GM15510 (cell line): ENCODE results near the gene TANGO6.

Experiments used
- POLR2A ChIP-seq: IDR thresholded peaks from 3 replicates; pipeline ENCODE4 v1.6.1; 2011; ENCODE audit warnings: borderline replicate concordance; ENCODE audit not compliant: insufficient read length; ENCODE audit errors: extremely low read depth

Gene TANGO6

DNA sequence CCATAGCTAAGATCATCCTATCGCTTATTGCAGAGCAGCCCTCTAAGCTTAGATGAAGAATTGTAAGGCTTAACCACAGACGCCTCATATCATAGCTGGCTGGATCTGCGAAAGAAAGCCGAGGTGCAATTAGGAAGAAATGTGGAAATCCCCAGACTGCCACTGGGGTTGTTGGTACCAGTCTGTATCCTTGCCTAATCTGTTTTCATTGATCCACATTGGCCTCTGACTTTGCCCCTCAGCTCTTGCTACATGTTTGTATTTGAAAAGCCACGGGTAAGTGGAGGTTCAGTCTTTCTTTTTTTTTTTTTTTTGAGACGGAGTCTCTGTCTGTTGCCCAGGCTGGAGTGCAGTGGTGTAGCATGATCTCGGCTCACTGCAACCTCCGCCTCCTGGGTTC is 48.9 kb downstream of the TANGO6 start:
- no peak for TF ChIP-seq POLR2A

DNA sequence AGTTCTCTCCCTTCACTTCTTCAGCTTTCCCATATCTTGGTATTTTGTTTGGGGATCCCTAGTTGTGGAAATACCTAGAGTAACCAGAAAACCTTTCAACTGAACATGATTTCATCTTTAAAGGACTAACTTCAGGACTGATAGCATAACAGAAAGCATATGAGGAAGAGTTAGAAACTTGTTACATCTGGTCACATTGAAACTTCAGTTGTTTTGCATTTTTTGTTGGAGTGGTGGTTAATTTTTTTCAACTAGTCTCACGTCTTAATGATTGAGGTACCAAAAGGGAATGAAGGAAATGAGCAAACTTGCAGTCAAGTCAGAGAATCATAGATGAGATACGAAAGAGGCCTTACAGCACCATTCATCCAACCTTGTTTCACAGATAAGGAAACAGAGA is 49.6 kb downstream of the TANGO6 start:
- TF ChIP-seq POLR2A = no peak

DNA sequence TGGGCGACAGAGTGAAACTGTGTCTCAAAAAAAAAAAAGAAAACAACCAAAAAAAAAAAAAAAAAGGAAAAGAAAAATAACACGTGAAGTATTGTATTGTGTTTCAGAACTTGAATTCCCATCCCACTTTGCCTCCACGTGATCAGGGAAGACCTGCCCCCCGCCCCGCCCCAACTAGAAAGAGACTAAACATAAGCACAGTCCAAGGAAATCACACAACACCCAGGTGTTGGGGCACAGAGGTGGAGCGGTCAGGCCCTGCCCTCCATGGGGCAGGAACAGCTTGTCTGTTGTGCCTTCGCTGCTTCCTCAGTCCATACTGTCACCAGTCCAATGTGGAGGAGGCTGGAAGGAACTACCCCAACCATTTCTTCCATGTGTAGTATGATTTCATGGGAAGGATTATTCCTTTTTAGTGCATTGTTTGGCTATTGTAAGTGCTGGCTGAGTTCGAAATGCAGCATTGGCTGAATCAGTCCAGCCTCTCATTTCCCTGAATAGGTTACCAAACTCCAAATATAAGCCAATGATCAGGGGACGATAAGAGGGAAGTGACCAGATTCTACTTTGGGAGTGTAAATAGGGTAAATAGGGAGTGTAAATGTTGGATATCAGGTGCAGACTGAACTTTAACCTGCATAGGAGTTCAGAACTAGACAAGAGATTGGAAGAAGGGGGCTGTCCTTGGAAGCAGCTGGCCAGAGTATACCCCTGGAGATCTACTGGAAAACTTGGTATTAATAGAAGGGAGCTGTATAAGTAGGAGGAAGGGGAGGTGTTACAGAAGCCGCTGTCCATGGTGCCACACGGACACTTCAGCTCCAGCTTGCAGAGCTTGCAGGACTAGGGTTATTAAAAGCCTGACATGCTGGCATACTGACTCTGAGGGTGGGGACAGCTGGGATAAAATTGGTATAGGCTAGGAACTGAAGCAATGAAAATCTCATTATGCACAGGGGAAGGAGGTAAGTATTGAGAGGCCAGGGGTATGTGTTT is 50.7 kb downstream of the TANGO6 start:
- no peak for TF ChIP-seq POLR2A

GRCh38 chr16:68894714-68895113 is 51.4 kb downstream of the TANGO6 start:
- TF ChIP-seq POLR2A = no peak

DNA sequence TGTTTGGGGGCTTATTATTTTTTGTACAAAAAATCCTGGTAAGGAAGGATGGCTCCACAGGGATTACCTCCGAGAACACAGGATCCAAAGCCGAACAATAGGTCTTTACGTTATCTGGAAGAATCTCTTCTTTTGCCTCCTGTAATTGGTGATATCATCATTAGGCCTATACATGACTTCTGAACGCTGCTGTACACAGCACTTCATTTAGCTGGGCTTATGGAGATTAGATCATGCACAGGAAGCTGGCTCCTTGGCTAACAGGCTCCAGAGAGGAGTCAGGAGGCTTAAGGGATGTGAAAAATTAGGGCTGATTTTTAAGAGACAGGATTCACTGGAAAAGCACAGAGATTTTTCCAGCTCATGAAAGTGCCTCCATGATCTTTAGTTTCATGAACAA is 54.7 kb downstream of the TANGO6 start:
- TF ChIP-seq POLR2A = no peak

GRCh38 chr16:68900009-68900408 is 56.7 kb downstream of the TANGO6 start:
- no peak for TF ChIP-seq POLR2A

- TF ChIP-seq POLR2A = no peak
These were observed 59.0 kb downstream of the TANGO6 start for GRCh38 chr16:68902003-68902968.

DNA sequence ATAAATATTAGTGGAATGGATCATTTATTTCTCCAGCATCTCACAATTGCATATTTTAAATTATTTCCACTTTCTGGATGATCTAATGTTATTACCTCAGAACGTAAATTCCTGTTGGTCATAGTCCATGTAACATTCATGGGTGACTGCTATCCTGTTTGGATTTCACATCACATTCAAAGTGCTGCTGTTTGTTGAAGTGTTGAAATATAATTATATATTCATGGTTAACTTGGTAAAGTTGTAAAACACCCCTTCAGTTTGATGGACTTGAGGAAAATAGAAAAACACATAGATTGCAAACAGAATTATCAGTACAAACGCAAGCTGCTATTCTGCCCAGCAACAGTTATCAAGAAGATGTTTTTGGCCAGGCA is 59.6 kb downstream of the TANGO6 start:
- no peak for TF ChIP-seq POLR2A

DNA sequence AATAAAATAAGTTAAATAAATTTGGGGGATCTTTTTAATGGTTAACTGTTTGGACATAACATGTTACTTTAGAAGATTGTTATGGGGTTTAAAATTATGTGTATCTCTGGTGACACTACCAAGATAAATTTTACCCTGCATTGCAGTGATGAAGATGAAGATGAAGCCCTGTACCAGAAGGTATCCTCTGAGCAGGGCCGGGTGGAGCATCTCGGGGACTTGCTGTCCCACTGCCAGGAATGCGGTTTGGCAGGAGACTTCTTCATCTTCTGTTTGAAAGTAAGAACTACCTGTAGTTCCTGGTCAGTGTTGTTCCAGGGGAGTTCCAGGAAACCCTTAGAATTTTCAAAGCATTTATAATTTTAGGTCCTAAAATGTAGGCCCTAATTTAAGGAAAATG is 64.0 kb downstream of the TANGO6 start:
- no peak for TF ChIP-seq POLR2A

- TF ChIP-seq POLR2A = no peak
These were observed 64.5 kb downstream of the TANGO6 start for GRCh38 chr16:68907781-68908181.

DNA sequence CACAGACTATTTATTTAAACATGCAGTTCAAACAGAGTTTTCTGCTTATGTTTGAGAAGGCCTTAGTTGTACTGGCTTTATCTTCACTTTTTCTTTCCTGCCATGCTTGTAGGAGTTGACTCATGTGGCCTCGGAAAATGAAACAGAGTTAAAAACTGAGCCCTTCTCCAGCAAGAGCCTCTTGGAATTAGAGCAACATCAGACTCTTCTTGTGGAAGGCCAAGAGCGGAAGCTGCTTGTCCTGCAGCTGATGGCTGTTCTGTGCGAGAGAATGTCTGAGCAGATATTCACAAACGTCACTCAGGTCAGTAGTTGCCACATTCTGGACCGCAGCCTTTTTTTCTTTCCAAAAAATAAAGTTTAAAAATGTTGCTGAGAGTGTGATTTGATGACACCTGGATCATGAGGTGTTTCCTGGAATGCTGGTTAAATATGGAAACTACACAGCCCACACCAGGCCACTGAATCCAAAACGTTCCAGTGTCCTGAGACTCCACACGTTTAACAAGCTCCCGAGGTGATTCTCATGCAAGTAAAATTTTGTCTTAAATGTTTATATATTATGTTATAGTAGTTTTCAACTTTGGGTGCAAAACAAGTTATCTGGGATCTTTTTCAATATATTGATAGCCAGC is 65.9 kb downstream of the TANGO6 start:
- TF ChIP-seq POLR2A = no peak

- no peak for TF ChIP-seq POLR2A
These were observed 66.7 kb downstream of the TANGO6 start for GRCh38 chr16:68910051-68910450.

- no peak for TF ChIP-seq POLR2A
These were observed 72.3 kb downstream of the TANGO6 start for GRCh38 chr16:68915589-68915988.

GRCh38 chr16:68917541-68917940 is 74.2 kb downstream of the TANGO6 start:
- TF ChIP-seq POLR2A = no peak

DNA sequence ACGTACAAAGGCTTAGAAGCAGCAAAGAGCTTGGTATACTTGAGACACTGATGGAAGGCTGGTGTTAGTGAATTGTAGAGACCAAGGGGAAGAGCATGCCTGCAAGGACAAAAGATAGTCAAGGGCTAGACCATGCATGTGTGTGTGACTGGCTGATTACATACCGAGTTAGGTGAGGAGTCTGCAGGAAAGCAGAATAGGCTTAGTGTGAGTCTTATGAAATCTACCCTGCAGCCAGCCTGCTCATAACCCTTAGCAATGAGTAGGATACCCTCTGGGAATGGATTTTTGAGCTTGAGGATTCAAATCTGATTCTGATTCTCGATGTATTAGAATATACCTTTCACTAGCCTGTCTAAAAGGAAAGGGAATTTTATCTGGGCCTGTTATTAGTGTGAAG is 77.0 kb downstream of the TANGO6 start:
- TF ChIP-seq POLR2A = no peak
